ENCODE data around the gene NUAK1. TPM values are rescaled to one million over a fixed set of nuclear protein-coding genes. Genes with fewer than 3 reads are reported as not detected.

The NUAK1 gene
- total RNA-seq, 1 experiment from 2014 or later = 10.1 TPM

DNA sequence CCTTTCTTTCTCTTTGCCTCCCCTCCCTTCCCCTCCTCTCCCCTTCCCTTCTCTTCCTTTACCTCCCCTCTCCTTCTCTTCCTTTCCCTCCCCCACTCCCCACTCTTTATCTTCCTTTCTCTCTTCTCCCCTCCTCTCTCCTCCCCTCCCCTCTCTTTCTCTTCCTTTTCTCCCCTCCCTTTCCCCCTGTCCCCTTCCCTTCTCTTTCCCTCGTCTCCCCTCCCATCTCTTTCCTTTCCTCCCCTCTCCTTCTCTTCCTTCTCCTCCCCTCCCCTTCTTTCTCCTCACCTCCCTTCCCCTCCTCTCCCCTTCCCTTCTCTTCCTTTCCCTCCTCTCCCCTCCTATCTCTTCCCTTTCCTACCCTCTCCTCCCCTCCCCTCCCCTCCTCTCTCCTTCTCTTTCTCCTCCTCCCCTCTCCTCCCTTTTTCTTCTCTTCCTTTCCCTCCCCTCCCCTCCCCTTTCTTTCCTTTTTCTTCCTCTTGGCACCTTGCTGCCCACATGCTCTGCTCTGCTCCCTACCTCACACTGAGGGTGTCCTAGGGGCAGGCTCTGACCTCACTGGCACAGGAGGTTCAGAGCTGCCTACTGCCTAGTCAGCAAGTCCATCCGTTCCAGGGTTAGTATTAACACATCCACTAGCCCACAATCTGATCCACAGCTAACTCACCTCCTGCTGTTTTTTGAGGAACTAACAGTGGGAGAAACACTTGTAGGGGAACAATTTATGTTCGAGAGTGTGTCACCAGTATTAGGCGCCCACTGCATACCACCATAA lies 101.0 kb downstream of the NUAK1 start:
- no peaks in the 10 kb centered on the region for H3K9me3 Mint-ChIP-seq
- Histone ChIP-seq H4K20me1 (ENCODE audit: control insufficient read depth, insufficient read depth, insufficient read length) (no peaks in the 10 kb centered on the region), H2BK120ac (ENCODE audit: low read depth, low read length, poor library complexity, severe bottlenecking) (no peak overlapping the region), H4K8ac (replicated peaks; ENCODE audit: insufficient read length, low read depth, low read length) (no peak overlapping the region), H3K9ac (ENCODE audit: extremely low read depth, insufficient read length, low read length) (no peak overlapping the region), H3K4me1 (ENCODE audit: insufficient read depth, low read length) (no peaks in the 10 kb centered on the region; the same call in 1 of the 2 replicates), H3K4ac (ENCODE audit: low read depth, low read length) (no peak overlapping the region), H2BK15ac (ENCODE audit: low read depth, low read length) (no peak overlapping the region), H2BK20ac (ENCODE audit: low read depth, low read length, poor library complexity, severe bottlenecking) (no peak overlapping the region), H3K79me2 (ENCODE audit: insufficient read depth, low read length) (no peaks in the 10 kb centered on the region), H3K18ac (ENCODE audit: insufficient read length, low read depth, low read length) (no peak overlapping the region), H3K27ac (ENCODE audit: insufficient read length, low read depth, low read length) (no peak overlapping the region), H2BK12ac (ENCODE audit: insufficient read length, low read depth, low read length) (no peak overlapping the region), H3K23me2 (ENCODE audit: insufficient read length, low read depth, low read length, poor library complexity, severe bottlenecking) (no peaks in the 10 kb centered on the region), H3K27me3 (ENCODE audit: insufficient read depth, low read length) (no peaks in the 10 kb centered on the region), H3K9me3 (ENCODE audit: control insufficient read depth, low read depth, low read length) (no peaks in the 10 kb centered on the region), H4K5ac (ENCODE audit: insufficient read length, low read depth, low read length) (no peak overlapping the region), H3T11ph (ENCODE audit: low read length) (no peak overlapping the region), H3K79me1 (ENCODE audit: insufficient read depth, low read depth, low read length, poor library complexity, severe bottlenecking) (no peaks in the 10 kb centered on the region), H2AK5ac (ENCODE audit: insufficient read length, low read length) (no peak overlapping the region), H2BK5ac (ENCODE audit: insufficient read length, low read length) (no peak overlapping the region), H3K23ac (ENCODE audit: insufficient read length, low read depth, low read length) (no peak overlapping the region), H3K4me2 (ENCODE audit: insufficient read depth, insufficient read length, low read length) (no peak overlapping the region), H3K56ac (ENCODE audit: insufficient read length, low read depth, low read length) (no peak overlapping the region), H4K91ac (ENCODE audit: insufficient read length, low read depth, low read length) (no peak overlapping the region), H3K14ac (ENCODE audit: insufficient read depth, low read length) (no peak overlapping the region), H2AFZ (ENCODE audit: low read length) (no peak overlapping the region)
- H3K4me1 Mint-ChIP-seq = peaks cover 9 to 14% of the 10 kb centered on the region in 2 experiments
- no CpG with 5 or more reads among the region's 4 CpGs for WGBS (ENCODE audit: extremely low coverage, insufficient read length, low lambda C conversion rate)
- H3K4me3 Mint-ChIP-seq = no peak overlapping the region
- no peaks in the 10 kb centered on the region; the same call in 1 of the 2 replicates for H3K27me3 Mint-ChIP-seq (ENCODE audit: low read depth)
- H3K27ac Mint-ChIP-seq = no peak overlapping the region
- TF ChIP-seq, protein P1, sequence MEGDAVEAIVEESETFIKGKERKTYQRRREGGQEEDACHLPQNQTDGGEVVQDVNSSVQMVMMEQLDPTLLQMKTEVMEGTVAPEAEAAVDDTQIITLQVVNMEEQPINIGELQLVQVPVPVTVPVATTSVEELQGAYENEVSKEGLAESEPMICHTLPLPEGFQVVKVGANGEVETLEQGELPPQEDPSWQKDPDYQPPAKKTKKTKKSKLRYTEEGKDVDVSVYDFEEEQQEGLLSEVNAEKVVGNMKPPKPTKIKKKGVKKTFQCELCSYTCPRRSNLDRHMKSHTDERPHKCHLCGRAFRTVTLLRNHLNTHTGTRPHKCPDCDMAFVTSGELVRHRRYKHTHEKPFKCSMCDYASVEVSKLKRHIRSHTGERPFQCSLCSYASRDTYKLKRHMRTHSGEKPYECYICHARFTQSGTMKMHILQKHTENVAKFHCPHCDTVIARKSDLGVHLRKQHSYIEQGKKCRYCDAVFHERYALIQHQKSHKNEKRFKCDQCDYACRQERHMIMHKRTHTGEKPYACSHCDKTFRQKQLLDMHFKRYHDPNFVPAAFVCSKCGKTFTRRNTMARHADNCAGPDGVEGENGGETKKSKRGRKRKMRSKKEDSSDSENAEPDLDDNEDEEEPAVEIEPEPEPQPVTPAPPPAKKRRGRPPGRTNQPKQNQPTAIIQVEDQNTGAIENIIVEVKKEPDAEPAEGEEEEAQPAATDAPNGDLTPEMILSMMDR (conservative IDR thresholded peaks at IDR 0.05) = no peak
- DNase-seq = no peak
- H3K36me3 Mint-ChIP-seq (ENCODE audit: insufficient read depth in 1 of 3, low read depth in 3 of 3) = no peaks in the 10 kb centered on the region

All from H9 (cell line).